Measurements from ENCODE around the gene PPP1R13B.

The PPP1R13B gene

GRCh38 chr14:103734081-103734888 lies 113.1 kb downstream of the PPP1R13B start:
- H3K27ac ChIP-seq: no peak overlapping the region
- no peaks in the 10 kb centered on the region for H3K9me3 ChIP-seq (replicated peaks in 1 of 11)
- H3K36me3 ChIP-seq: peaks cover 40 to 97% (median 67%) of the 10 kb centered on the region in 11 experiments
- no peaks in the 10 kb centered on the region for H3K4me1 ChIP-seq
- no peaks in the 10 kb centered on the region for H3K27me3 ChIP-seq
- TF ChIP-seq Cebpa-rat (IDR thresholded peaks at IDR 0.05): no peak
- H3K9ac ChIP-seq: no peak overlapping the region
- no peak overlapping the region for H3K4me2 ChIP-seq
- H3K4me3 ChIP-seq: no peak overlapping the region
- peaks cover 0 to 50% (median 11%) of the 10 kb centered on the region in 11 experiments; a peak in 11 of 22 replicates for H4K20me1 ChIP-seq

DNA sequence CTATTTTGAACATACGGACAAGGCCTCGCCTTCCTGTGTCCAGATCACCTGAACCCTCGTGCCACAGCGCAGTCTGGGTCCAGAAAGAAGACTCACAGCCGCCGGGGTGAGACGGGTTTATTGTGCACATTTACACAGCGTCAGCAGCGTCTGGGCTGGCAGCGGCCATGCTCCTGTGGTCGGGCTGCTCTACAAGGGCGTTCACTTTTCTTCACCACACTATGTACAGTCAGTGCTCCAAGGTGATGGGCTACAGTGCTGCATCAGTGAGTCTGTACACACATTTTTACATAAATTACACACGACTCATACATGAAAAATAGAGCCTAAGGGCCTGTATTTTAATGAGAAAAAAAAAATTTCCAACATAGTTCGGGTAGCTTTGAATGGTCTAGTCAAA lies 113.7 kb downstream of the PPP1R13B start:
- TF ChIP-seq Cebpa-rat (IDR thresholded peaks at IDR 0.05): no peak
- Histone ChIP-seq H3K9me3 (replicated peaks in 1 of 11) (no peaks in the 10 kb centered on the region), H3K9ac (no peak overlapping the region), H3K4me3 (no peak overlapping the region), H3K4me1 (no peaks in the 10 kb centered on the region), H3K27me3 (no peaks in the 10 kb centered on the region), H3K27ac (no peak overlapping the region), H3K36me3 (peaks cover 47 to 97% (median 73%) of the 10 kb centered on the region in 11 experiments), H4K20me1 (peaks cover 0 to 56% (median 11%) of the 10 kb centered on the region in 11 experiments; a peak in 11 of 22 replicates), H3K4me2 (no peak overlapping the region)

DNA sequence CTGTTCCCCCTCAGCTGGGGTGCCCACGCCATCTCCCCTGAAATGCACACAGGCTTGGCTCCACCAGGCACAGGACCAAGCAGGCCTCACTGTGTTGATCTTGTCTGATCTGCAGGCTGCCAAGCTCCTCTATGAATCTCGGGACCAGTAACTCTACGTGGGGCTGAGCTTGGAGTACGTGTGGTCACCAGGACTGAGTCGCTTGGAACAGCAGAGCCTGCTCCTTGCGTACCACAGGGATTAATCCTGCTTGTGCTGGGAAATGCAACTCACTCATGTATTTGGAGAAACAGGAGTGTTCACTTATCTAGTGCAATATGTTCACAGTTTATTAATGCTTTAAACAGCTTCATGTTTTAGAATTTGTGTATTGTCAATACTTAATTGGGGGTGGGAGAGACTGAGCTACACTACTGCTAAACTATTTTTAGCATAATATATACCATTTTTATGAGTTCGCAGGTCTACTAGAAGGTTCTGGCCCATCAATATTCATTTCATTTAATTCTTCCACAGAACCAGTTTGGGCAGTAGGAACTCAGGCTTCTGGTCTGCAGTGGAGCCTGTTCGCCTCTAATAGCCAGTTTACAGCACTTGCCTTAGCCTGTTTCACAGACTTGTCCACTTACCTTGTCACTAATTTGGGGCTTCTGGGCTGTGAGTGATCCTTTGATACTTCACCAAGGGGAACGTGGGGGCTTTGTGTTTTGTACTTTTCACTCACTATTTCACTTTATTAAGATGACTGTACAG lies 114.3 kb downstream of the PPP1R13B start:
- no peak for TF ChIP-seq Cebpa-rat (IDR thresholded peaks at IDR 0.05)
- peaks cover 49 to 97% (median 76%) of the 10 kb centered on the region in 11 experiments for H3K36me3 ChIP-seq

GRCh38 chr14:103731916-103732867 lies 115.2 kb downstream of the PPP1R13B start:
- H4K20me1 ChIP-seq: peaks cover 0 to 70% (median 15%) of the 10 kb centered on the region in 11 experiments; a peak in 12 of 22 replicates
- H3K4me1 ChIP-seq: no peaks in the 10 kb centered on the region
- no peaks in the 10 kb centered on the region for H3K27me3 ChIP-seq
- H3K27ac ChIP-seq: no peak overlapping the region
- H3K4me2 ChIP-seq: no peak overlapping the region
- no peak for TF ChIP-seq Cebpa-rat (IDR thresholded peaks at IDR 0.05)
- H3K9me3 ChIP-seq (replicated peaks in 1 of 11): no peaks in the 10 kb centered on the region
- H3K9ac ChIP-seq: no peak overlapping the region
- no peak overlapping the region for H3K4me3 ChIP-seq
- peaks cover 49 to 96% (median 81%) of the 10 kb centered on the region in 11 experiments for H3K36me3 ChIP-seq

More for the DNA sequence above, 114.3 kb downstream of the PPP1R13B start:
- Histone ChIP-seq H3K4me3 (no peak overlapping the region), H3K27ac (no peak overlapping the region), H3K9ac (no peak overlapping the region), H3K4me2 (no peak overlapping the region), H4K20me1 (peaks cover 0 to 62% (median 11%) of the 10 kb centered on the region in 11 experiments; a peak in 11 of 22 replicates), H3K27me3 (no peaks in the 10 kb centered on the region), H3K9me3 (replicated peaks in 1 of 11) (no peaks in the 10 kb centered on the region), H3K4me1 (no peaks in the 10 kb centered on the region)

DNA sequence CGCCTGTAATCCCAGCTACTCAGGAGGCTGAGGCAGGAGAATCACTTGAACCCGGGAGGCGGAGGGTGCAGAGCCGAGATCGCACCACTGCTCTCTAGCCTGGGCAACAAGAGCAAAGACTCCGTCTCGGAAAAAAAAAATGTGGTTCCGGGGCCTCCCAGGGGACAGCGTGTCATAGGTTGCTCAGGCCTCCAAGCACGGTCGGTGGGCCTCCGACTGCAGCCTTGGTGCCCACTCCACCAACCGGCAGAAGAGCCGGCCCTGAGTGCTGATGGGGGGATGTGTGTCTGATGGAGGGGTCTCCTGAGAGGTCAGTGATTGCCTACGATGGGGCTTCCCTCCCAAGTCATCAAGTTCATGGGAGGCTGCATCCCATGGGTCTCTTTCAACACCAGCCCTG lies 115.9 kb downstream of the PPP1R13B start:
- Histone ChIP-seq H3K4me1 (no peaks in the 10 kb centered on the region), H3K9ac (no peak overlapping the region), H4K20me1 (peaks cover 0 to 70% (median 18%) of the 10 kb centered on the region in 11 experiments; a peak in 15 of 22 replicates), H3K9me3 (replicated peaks in 1 of 11) (no peaks in the 10 kb centered on the region), H3K27ac (no peak overlapping the region), H3K36me3 (peaks cover 50 to 94% (median 81%) of the 10 kb centered on the region in 11 experiments), H3K4me2 (no peak overlapping the region), H3K27me3 (no peaks in the 10 kb centered on the region), H3K4me3 (no peak overlapping the region)
- no peak for TF ChIP-seq Cebpa-rat (IDR thresholded peaks at IDR 0.05)

DNA sequence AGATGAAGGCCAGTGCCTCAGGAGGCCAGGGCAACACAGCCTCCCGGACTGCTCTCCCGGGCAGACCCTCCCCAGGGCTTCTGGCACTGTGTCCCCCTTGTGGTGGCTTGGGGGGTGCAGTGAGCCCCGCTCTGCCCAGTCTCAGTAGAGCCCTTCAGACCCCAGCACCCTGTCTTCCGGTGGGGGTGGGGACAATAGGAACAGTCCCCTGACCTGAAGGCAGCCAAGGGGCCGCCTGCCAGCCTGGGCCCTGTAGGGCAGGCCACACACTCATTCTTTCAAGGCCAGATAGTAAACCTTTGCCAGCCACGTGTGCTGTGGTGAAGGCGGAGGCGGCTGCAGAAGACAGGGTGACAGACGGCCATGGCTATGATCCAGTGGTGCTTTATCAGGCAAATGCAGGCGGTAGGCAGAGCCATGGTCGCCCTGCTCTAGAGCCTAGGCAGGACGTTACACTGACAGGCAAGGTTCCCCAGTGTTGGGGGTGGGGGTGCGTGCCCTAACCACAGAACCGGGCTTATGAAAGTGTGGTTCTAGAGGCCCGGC lies 116.8 kb downstream of the PPP1R13B start:
- H3K27me3 ChIP-seq: no peaks in the 10 kb centered on the region
- H3K4me2 ChIP-seq: no peak overlapping the region
- H3K4me1 ChIP-seq: no peaks in the 10 kb centered on the region
- no peaks in the 10 kb centered on the region for H3K9me3 ChIP-seq (replicated peaks in 1 of 11)
- no peak overlapping the region for H3K4me3 ChIP-seq
- peaks cover 53 to 94% (median 82%) of the 10 kb centered on the region in 11 experiments for H3K36me3 ChIP-seq
- H4K20me1 ChIP-seq: peaks cover 0 to 70% (median 27%) of the 10 kb centered on the region in 11 experiments; a peak in 19 of 22 replicates
- no peak overlapping the region for H3K9ac ChIP-seq
- TF ChIP-seq Cebpa-rat (IDR thresholded peaks at IDR 0.05): no peak
- no peak overlapping the region for H3K27ac ChIP-seq

GRCh38 chr14:103729496-103730448 lies 117.6 kb downstream of the PPP1R13B start:
- Histone ChIP-seq H3K4me1 (no peaks in the 10 kb centered on the region), H3K27ac (no peak overlapping the region), H4K20me1 (peaks cover 0 to 71% (median 35%) of the 10 kb centered on the region in 11 experiments; a peak in 19 of 22 replicates), H3K4me2 (no peak overlapping the region), H3K36me3 (peaks cover 53 to 93% (median 75%) of the 10 kb centered on the region in 11 experiments), H3K9me3 (replicated peaks in 1 of 11) (no peaks in the 10 kb centered on the region), H3K27me3 (no peaks in the 10 kb centered on the region), H3K9ac (no peak overlapping the region), H3K4me3 (no peak overlapping the region)
- TF ChIP-seq Cebpa-rat (IDR thresholded peaks at IDR 0.05): no peak
